NCI-H1417 (cell line): ENCODE data around the gene CYTH3.
"Not testable (repeated sequence)": the region's sequence is repeated elsewhere in the genome, so short reads cannot be mapped to it uniquely, and the experiment has no call there.

Experiments
- DNase-seq, 3 experiments: peaks; one replicate each; lab custom pipeline; 2025; lab: John Stamatoyannopoulos, UW

Gene CYTH3

GRCh38 chr7:6198689-6199595, 73.5 kb downstream of the CYTH3 start:
- no peak for DNase-seq

- peak in 1 of 3 experiments; percentile 50 for DNase-seq
Observed at GRCh38 chr7:6197801-6198551, 74.4 kb downstream of the CYTH3 start.

DNA sequence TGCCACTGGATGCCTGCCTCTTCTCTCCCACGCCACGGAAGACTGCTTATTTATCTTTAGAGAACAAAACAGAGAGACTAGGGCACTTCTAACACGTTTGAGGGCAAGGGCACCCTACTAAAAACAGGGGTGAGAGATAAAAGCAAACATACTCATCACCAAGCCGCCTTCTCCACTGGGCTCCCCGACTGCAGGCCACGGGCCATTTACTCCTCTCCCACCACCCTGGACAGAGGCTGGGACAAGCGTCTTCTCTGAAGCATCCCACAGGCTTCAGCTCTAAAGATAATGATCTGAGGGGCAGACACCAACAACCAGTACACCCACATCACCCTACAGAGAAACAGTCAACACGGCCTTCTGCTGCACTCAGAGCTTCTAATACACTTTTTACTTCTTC, 78.7 kb downstream of the CYTH3 start:
- DNase-seq, result no peak

- not testable (repeated sequence) for DNase-seq
Observed at GRCh38 chr7:6190563-6190962, 81.9 kb downstream of the CYTH3 start.

DNA sequence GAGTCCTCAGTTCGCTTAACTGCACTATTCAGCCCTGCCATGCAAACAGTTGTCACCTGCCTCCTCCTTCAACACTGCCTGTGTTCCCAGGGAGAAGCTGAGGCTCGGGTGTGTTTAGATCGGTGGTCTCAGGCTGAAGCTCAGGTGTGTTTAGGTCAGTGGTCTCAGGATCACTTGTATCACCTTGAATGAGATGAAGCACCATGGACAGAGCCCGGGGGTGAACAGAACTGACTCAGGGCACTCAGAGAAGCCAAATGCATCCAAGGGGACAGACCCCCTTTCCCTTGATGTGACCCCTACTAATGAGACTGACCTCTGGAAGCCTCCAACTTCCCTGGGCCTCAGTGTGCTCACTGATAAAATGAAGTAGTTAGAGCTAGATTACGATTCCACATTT, 84.0 kb downstream of the CYTH3 start:
- DNase-seq, result no peak

DNA sequence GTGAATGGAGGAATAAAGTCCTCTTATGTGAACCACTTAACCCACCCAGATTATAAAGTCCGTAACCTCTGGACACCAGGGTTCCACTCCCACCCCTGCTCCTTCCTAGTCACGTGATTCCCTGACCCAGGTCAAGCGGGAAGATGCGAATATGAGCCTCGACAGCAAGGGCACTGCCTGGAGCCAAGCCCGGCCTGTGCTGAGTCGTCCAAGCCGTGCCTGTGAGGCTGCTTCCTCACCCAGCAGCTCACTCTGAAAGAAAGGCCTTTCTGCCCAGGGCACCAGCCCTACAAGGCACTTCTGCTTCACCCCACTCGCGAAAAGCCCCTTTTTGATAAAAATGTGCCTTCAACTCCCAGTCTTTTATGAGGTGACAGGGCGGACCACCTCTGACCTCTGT, 85.8 kb downstream of the CYTH3 start:
- no peak for DNase-seq

- no peak for DNase-seq
Observed at GRCh38 chr7:6182993-6183392, 89.4 kb downstream of the CYTH3 start.

DNA sequence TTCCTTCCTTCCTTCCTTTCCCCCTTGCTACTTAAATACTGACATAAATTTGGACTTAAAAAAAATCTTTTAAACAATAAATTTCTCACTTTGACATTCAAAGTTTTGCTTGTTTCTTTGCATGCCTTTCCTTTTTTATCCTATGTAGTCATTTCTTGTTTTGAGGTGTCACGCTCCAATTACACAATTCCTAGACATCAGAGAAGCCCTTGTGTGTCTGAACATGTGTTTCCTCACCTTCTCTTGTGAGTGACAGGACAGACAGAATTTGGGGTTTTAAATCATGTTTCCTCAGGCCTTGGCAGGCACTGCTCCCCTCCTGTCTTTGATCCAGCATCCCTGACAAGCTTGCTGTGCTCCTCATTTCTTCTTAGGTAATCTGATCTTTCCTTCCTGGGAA, 91.3 kb downstream of the CYTH3 start:
- no peak for DNase-seq

- DNase-seq, result no peak
Observed at GRCh38 chr7:6180344-6180725, 92.1 kb downstream of the CYTH3 start.

DNA sequence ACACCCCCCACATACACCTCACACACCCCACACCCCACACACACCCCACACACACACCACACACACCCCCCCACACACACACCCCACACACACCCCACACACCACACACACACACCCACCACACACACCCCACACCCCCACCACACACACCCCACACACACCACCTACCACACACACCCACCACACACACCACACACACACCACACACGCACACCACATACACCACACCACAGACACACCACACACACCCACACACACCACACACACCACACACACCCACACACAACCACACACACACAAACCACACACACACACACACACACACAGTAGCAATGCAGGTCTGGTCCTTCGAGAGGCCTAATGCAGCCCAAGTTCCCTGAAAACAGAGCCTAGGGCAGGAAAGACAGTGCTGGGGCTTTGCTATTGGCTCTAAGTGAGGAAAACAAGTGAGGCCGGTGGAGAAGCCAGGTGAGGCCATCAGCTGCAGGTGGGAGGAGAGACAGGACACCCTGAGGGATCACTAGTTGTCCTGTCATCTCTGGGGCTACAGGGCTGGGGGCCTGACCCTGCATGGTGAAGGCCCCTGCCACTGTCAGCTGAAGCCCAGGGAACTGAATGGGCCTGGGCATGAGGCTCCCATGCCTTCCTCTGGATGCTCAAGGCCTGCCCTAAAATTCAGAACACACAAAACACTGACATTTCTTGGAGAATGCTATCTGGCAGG, 92.6 kb downstream of the CYTH3 start:
- no peak for DNase-seq

GRCh38 chr7:6178298-6179029, 94.0 kb downstream of the CYTH3 start:
- no peak for DNase-seq

DNA sequence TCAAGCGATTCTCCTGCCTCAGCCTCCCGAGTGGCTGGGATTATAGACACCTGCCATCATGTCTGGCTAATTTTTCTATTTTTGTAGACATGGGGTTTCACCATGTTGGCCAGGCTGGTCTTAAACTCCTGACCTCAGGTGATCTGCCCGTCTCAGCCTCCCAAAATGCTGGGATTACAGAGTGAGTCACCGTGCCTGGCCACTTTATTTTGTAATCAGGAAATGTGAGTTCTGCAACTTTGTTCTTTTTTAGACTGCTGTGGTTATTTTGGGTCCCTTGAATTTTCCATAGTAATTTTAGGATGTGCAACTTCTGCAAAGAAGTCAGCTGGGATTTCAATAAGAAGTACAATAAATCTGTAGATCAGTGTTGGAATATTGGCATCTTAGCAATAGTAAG, 96.8 kb downstream of the CYTH3 start:
- DNase-seq, result no peak

GRCh38 chr7:6172910-6173295, 99.5 kb downstream of the CYTH3 start:
- DNase-seq, result no peak

- DNase-seq, result no peak
Observed at GRCh38 chr7:6172224-6172909, 100.1 kb downstream of the CYTH3 start.

DNA sequence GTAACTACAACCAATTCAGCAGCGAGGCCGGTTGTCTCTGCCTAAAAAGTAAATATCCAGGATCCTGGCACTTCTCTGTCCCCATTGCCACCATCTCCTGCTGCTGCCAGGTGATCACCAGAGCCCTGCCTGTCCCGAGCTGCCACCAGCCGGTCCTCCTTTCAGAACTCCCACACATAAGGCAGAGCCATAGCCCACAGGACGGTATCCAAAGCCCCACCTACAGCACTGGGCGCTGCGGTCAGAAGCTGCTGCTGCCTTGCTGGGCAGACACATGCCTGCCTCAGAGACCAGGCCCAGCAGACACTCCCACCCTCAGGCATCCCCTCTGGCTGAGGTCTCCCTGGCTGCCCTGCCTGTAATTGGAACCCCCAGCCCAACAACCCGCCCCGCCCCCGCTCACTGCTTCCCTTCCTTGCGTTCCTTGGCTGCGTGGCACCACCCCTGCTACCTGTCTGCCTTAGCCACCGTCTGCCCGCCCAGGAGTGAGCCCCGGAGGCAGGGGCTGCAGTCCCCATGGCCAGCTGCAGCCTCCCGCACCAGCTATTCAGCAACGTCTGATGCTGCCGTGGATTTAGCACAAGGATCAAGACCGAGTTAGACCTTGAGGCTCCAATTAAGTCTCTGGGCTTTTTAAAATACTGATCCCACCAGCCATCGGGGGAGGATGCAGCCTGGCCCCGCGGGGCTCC, 100.7 kb downstream of the CYTH3 start:
- no peak for DNase-seq

- DNase-seq, result peak in 2 of 3 experiments; percentile 39 to 60
Observed at GRCh38 chr7:6170571-6171531, 101.6 kb downstream of the CYTH3 start.

- peak in 2 of 3 experiments; percentile 38 to 50 for DNase-seq
Observed at GRCh38 chr7:6169805-6170520, 102.5 kb downstream of the CYTH3 start.

GRCh38 chr7:6168477-6168868, 104.0 kb downstream of the CYTH3 start:
- DNase-seq, result no peak
